Right ventricle myocardium superior (tissue), 1 donor: ENCODE measurements around the gene ASCC1. TPM values are rescaled to one million over a fixed set of nuclear protein-coding genes. Genes with fewer than 3 reads are reported as not detected.
"Not testable (repeated sequence)": the region's sequence is repeated elsewhere in the genome, so short reads cannot be mapped to it uniquely, and the experiment has no call there.

Experiments used
- ATAC-seq: fragments of 200-7000 bp; cut with Tn5 transposase; one replicate; pipeline ENCODE4 v1.9.1; 2020; ENCODE audit warnings: mild to moderate bottlenecking; ENCODE audit not compliant: poor library complexity
- DNase-seq: peaks from one replicate; pipeline ENCODE4 v3.0.0-alpha.2; 2020
- intact Hi-C: fragments of 100-400 bp; cut with DNase I; formaldehyde crosslinking; loops from one replicate; pipeline ENCODE4 v1.11.2; 2022
- total RNA-seq: library from RNA; stranded (reverse); fragmentation: NEBNext Ultra II Directional; extraction: Animal tissue kit (Norgen Biotek cat#: 25700); gene quantifications from one replicate; pipeline ENCODE4 v1.2.1, GENCODE V29; 2021
- donor health status: DM: no; HTN: yes; CAD: no; lungs with severe emphysema.

The ASCC1 gene
- total RNA-seq, 1 donor from 2014 or later = 32.0 TPM

- DNase-seq = no peak
- ATAC-seq = peak; percentile 95
- intact Hi-C loops = no loop called here
Observed at GRCh38 chr10:72186258-72186981, 29.7 kb downstream of the ASCC1 start.

- intact Hi-C loops = no loop called here
- ATAC-seq (no peak), DNase-seq (no peak)
Observed at GRCh38 chr10:72184156-72184555, 31.9 kb downstream of the ASCC1 start.

GRCh38 chr10:72177454-72177853 is 38.6 kb downstream of the ASCC1 start:
- no peak for DNase-seq
- intact Hi-C loops = no loop called here
- no peak for ATAC-seq

GRCh38 chr10:72176701-72177100 is 39.4 kb downstream of the ASCC1 start:
- ATAC-seq = peak; percentile 89
- DNase-seq = peak; percentile 55
- intact Hi-C loops = no loop called here

- ATAC-seq (peak; percentile 27), DNase-seq (no peak)
- intact Hi-C loops = no loop called here
Observed at GRCh38 chr10:72175149-72175548, 40.9 kb downstream of the ASCC1 start.

- no peak for ATAC-seq
- intact Hi-C loops = no loop called here
- DNase-seq = no peak
Observed at GRCh38 chr10:72174297-72174662, 41.8 kb downstream of the ASCC1 start.

- ATAC-seq (no peak), DNase-seq (no peak)
- intact Hi-C loops = no loop called here
Observed at GRCh38 chr10:72173619-72174296, 42.3 kb downstream of the ASCC1 start.

GRCh38 chr10:72173262-72173618 is 42.8 kb downstream of the ASCC1 start:
- ATAC-seq (peak; percentile 3), DNase-seq (no peak)
- intact Hi-C loops = no loop called here

- intact Hi-C loops = no loop called here
- no peak for ATAC-seq
- DNase-seq = no peak
Observed at GRCh38 chr10:72171175-72171630, 44.9 kb downstream of the ASCC1 start.

- intact Hi-C loops = no loop called here
- DNase-seq (no peak), ATAC-seq (no peak)
Observed at GRCh38 chr10:72170733-72171132, 45.3 kb downstream of the ASCC1 start.

GRCh38 chr10:72170263-72170662 is 45.8 kb downstream of the ASCC1 start:
- peak; percentile 32 for ATAC-seq
- intact Hi-C loops = no loop called here

GRCh38 chr10:72167118-72167517 is 49.0 kb downstream of the ASCC1 start:
- intact Hi-C loops = no loop called here
- no peak for ATAC-seq
- DNase-seq = no peak

More at GRCh38 chr10:72170263-72170662, 45.8 kb downstream of the ASCC1 start:
- DNase-seq = peak; percentile 53

GRCh38 chr10:72164617-72165016 is 51.5 kb downstream of the ASCC1 start:
- intact Hi-C loops = no loop called here
- no peak for ATAC-seq
- DNase-seq = no peak

GRCh38 chr10:72162978-72163377 is 53.1 kb downstream of the ASCC1 start:
- no peak for ATAC-seq
- DNase-seq = no peak
- intact Hi-C loops = no loop called here

GRCh38 chr10:72158176-72158575 is 57.9 kb downstream of the ASCC1 start:
- no peak for ATAC-seq
- intact Hi-C loops = no loop called here

GRCh38 chr10:72156223-72156622 is 59.9 kb downstream of the ASCC1 start:
- intact Hi-C loops = no loop called here
- ATAC-seq (no peak), DNase-seq (no peak)

More at GRCh38 chr10:72158176-72158575, 57.9 kb downstream of the ASCC1 start:
- DNase-seq = no peak

GRCh38 chr10:72152286-72152685 is 63.8 kb downstream of the ASCC1 start:
- intact Hi-C loops = no loop called here
- DNase-seq (no peak), ATAC-seq (no peak)

- intact Hi-C loops, DNase-seq, ATAC-seq: not testable (repeated sequence)
Observed at GRCh38 chr10:72150746-72151478, 65.2 kb downstream of the ASCC1 start.

GRCh38 chr10:72147324-72147584 is 68.8 kb downstream of the ASCC1 start:
- ATAC-seq, intact Hi-C loops, DNase-seq: not testable (repeated sequence)
